ENCODE data around the gene LIFR.
"Not testable (repeated sequence)": the region's sequence is repeated elsewhere in the genome, so short reads cannot be mapped to it uniquely, and the experiment has no call there.

Gene LIFR

GRCh38 chr5:38556599-38557307, at the start of gene LIFR:
LIFR (minus strand) TSS chr5:38556646; CDS start chr5:38530647, 25,999 bp downstream.
- DNase-seq (ENCODE audit: low spot score) = peak; percentile 81

DNA sequence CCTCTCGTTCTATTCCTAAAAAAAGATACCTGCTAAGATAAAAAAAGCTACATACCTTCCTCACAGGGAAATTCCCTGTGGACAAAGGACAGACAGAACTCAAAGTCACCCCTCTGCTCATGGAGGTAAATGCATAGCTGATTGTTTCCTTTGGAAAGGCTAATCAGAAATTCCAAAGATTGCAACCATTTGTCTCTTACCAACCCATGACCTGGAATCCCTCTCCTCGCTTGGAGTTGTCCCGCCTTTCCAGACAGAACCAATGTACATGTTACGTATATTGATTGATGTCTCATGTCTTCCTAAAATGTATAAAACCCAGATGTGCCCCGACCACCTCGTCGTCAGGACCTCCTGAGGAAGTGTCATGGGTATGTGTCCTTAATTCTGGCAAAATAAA, 49.2 kb upstream of the LIFR start:
- no peak for DNase-seq (ENCODE audit: low spot score)

- DNase-seq (ENCODE audit: low spot score) = no peak
Observed at GRCh38 chr5:38603691-38604090, 47.2 kb upstream of the LIFR start.

GRCh38 chr5:38602641-38603040, 46.2 kb upstream of the LIFR start:
- DNase-seq (ENCODE audit: low spot score) = no peak

DNA sequence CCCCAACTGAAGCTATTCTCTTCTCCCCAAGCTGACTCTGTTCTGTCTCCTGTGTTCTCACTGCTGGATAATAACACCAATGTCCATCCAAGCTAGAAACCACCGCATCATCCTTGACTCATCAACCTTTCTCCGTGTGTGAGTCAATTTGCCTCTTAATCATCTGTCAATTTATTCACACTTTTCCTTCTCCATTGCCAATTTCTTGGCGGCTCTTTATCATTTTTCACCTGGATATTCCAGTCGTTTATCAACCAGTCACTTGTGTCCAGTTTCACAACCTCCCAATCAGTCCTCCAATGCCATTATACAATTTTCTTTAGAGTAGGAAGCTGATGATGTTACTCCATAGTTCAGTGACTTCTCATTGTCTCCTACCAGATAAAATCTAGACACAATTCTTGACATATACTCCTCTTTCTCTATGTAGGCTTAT, 45.4 kb upstream of the LIFR start:
- DNase-seq (ENCODE audit: low spot score) = no peak

DNA sequence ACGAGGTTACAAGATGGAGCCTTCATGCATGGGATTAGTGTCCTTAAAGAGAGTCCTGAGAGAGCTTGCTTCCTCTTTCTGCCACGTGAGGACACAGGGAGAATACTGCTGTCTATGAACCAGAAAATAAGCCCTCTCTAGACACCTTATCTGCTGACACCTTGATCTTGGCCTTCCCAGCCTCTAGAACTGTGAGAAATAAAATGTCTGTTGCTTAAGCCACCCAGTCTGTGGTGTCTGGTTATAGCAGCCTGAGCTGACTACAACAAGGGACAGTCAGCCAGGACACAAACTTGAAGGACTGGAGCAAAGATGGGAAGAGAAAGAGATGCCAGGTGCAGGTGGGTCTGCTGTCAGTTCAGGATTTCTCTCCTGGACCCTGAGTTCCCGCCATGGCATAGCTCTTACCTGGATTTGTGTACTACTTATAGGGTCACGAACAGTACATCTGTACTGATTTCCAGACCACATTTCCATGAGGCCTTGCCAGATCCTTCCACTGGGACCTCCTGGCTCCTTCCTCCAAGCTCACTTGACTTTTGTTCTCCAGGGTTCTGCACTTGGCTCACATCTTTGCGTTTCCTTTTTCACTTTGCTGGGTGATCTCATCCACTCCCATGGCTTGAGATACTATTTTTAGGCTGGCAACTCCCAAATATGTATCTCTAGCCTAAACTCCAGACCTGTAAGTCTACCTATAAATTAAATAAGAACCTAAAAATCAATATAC, 44.9 kb upstream of the LIFR start:
- DNase-seq (ENCODE audit: low spot score) = no peak

DNA sequence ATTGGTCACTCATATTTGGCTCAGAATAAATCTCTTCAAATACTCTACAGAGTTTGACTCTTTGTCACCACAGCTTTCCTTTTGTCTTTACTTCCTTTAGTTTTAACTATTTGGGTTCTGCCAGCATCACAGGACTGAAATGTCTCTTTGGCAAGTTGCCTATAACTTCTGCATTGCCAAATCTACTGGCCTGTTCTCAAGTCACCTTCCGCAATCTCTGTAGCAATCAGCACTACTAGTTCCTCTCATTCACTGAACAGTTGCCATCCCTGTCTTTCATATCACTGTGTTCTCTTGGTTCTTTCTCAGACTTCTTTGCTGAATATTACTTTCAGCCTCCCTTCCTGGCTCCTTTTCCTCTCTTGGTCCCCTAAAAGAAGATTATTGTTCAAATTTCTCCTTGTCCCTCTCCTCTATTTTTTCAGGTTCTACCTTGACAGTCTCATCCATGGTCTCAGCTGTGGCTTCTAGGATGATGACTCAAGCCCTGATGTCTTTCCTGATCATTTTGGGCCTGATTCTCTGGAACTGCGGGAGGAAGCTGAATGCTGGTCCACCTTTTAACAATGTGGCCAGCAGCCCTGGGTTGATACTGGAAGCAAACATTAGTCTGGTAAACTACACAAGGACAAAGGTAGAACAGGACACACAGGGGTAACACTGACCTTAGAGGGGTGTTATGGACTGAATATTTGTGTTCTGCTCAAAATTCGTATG, 44.0 kb upstream of the LIFR start:
- DNase-seq (ENCODE audit: low spot score) = no peak

GRCh38 chr5:38599751-38600150, 43.3 kb upstream of the LIFR start:
- DNase-seq (ENCODE audit: low spot score) = not testable (repeated sequence)

GRCh38 chr5:38598994-38599617, 42.7 kb upstream of the LIFR start:
- no peak for DNase-seq (ENCODE audit: low spot score)

DNA sequence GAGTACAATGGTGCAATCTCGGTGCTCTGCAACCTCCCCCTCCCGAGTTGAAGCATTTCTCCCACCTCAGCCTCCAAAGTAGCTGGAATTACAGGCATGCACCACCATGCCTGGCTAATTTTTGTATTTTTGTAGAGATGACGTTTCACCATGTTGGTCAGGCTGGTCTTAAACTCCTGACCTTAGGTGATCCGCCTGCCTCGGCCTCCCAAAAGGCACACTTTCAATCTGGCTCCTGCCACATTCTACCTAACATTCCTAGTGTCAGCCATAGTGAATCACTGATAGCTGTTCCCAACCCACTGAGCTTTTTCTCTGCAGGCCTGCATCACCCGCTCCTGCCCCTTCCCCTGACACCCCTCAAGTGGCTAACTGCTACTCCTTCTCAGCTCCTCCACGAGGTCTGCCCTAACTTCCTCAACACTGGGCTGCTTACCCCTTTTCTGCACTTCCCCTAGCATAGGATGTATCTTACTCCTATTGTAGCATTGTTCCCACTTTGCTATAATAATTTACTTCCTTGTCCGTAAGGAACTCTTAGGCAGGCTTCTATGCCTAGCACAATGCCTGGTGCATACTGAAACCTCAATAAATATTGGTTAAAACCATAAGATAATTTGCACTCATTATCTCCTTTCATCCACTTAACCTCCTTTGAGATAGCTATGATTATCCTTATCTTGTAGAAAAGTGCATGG, 42.0 kb upstream of the LIFR start:
- no peak for DNase-seq (ENCODE audit: low spot score)

DNA sequence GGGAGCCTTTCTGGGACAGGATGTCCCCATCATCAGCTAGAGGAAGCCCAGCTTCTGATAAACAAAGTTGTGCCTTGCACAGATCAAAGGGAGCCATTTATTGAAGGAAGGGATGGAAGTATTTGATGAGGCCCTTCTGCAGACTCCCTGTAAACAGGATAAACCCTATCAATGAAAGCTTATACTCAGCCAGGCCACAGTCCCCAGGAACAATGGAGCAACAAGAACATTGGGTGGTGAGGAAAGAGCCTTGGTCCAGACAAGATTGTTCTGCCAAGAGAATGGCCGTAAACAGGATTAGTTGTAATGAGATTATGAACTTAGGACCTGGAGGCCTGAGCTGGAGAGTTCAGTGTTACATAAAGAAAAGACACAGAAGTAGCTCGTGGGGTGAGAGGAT, 40.5 kb upstream of the LIFR start:
- no peak for DNase-seq (ENCODE audit: low spot score)

- DNase-seq (ENCODE audit: low spot score) = no peak
Observed at GRCh38 chr5:38595132-38595745, 38.8 kb upstream of the LIFR start.

GRCh38 chr5:38593959-38594358, 37.5 kb upstream of the LIFR start:
- no peak for DNase-seq (ENCODE audit: low spot score)

GRCh38 chr5:38591523-38591849, 35.0 kb upstream of the LIFR start:
- DNase-seq (ENCODE audit: low spot score) = no peak

DNA sequence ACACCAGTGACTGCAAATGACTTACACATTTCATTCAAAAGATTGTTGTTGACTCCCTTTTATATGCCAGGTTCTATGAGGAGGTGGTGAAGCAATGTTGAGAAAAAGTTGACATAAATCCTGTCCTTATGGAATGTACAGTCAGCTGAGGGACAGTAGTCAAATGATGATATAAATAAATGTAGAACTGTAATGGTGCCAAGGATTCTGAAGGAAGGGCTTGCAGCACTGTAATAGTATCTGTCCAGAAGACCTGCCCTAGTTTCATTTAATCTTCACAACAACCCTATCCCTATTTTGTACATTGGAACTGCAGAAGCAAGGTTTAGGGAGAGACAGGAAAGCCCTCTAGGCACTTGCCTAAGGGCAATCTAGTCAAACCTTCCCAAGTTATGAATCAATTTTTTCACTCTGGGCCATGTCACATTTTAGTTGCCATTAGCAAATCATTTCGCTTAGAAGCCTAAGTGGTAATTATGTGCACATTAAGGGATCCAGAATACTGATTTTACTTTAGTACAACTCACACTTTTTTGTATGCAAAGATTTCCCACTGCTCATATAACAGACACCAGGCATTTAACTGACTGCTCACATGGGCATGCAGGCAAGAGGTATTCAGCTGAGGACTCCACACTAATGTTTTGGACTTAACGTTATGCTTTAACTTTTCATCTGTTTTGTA, 34.5 kb upstream of the LIFR start:
- no peak for DNase-seq (ENCODE audit: low spot score)

GRCh38 chr5:38589629-38590028, 33.2 kb upstream of the LIFR start:
- DNase-seq (ENCODE audit: low spot score) = no peak

- DNase-seq (ENCODE audit: low spot score) = no peak
Observed at GRCh38 chr5:38585816-38586215, 29.4 kb upstream of the LIFR start.

GRCh38 chr5:38583500-38583899, 27.1 kb upstream of the LIFR start:
- DNase-seq (ENCODE audit: low spot score) = no peak

DNA sequence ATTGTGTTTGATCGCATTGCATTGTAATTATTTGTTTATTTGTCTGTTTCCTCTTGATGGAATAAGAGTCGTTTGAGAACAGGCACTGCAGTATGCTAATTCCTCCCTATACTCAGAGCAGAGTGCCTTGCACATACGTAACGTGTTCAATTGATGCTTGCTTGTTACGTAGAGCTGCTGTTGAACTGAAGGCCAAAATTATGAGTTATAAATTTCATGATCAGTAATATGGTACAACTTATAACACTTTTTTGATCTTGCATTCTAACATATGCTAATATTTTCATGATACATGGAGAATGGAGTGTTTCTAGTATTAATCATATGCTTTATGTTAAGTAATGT, 26.5 kb upstream of the LIFR start:
- no peak for DNase-seq (ENCODE audit: low spot score)

- DNase-seq (ENCODE audit: low spot score) = no peak
Observed at GRCh38 chr5:38582293-38582974, 26.0 kb upstream of the LIFR start.

DNA sequence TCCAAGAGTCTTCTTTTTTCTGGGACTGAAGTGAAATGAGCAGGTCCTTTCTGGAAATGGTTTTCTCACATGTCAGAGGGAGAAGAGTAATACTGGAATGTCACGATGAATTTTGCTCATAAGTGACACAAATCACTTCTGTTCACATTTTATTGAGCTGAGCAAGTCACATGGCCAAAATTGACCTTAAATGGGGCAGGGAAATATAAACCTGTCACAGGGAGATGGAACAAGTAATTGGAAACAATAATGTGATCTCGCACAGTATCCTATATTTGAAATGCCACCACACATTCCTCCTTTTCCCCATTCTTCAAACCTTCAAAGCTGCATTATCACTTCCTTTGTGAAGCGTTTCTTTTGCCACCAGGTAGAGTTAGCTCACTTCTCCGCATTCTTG, 25.2 kb upstream of the LIFR start:
- DNase-seq (ENCODE audit: low spot score) = no peak
